HFFc6 (cell line): ENCODE measurements around the gene SERTAD1. TPM values are rescaled to one million over a fixed set of nuclear protein-coding genes. Genes with fewer than 3 reads are reported as not detected.
A peak's percentile ranks its signal among the peaks of the same experiment; 100 is the strongest.

Source experiments
- DNase-seq: peaks from one replicate; pipeline ENCODE4 v3.0.0-alpha.2; 2018
- H3K27ac Mint-ChIP-seq: 2 replicates; pipeline ENCODE4 v1.8.0; 2020; ENCODE audit warnings: mild to moderate bottlenecking, mixed read lengths
- H3K27me3 Mint-ChIP-seq: 2 replicates; pipeline ENCODE4 v1.8.0; 2021; ENCODE audit warnings: mild to moderate bottlenecking, moderate library complexity, mixed read lengths; ENCODE audit not compliant: insufficient read depth
- H3K36me3 Mint-ChIP-seq: 2 replicates; pipeline ENCODE4 v1.8.0; 2021; ENCODE audit warnings: low read depth, mixed read lengths
- H3K4me1 Mint-ChIP-seq: 2 replicates; pipeline ENCODE4 v1.8.0; 2020; ENCODE audit warnings: low read depth, mixed read lengths
- H3K4me3 Mint-ChIP-seq: 2 replicates; pipeline ENCODE4 v1.8.0; 2020; ENCODE audit warnings: mild to moderate bottlenecking, moderate library complexity, mixed read lengths
- H3K9me3 Mint-ChIP-seq: 2 replicates; pipeline ENCODE4 v1.8.0; 2020; ENCODE audit warnings: mild to moderate bottlenecking, mixed read lengths
- CTCF ChIP-seq: fragments of 200-600 bp; sonication (generic); IDR thresholded peaks from 2 replicates; pipeline ENCODE4 v1.5.0; 2021; ENCODE audit warnings: antibody characterized with exemption, mild to moderate bottlenecking
- total RNA-seq, 6 experiments: library from RNA; stranded (reverse); fragmentation: NEBNext Ultra II Directional; extraction: Animal tissue kit (Norgen Biotek cat#: 25700); gene quantifications; 2 replicates in 1 of 6; 3 replicates in 5 of 6; pipeline ENCODE4 v1.2.3, GENCODE V29; 2021

SERTAD1 gene
- total RNA-seq, 6 experiments from 2014 or later, result 18.5 to 25.4 (median 21.2) TPM

GRCh38 chr19:40394816-40395210 lies 31.0 kb downstream of the SERTAD1 start:
- peaks cover 9% of the 10 kb centered on the region for H3K27me3 Mint-ChIP-seq
- no peaks in the 10 kb centered on the region for H3K4me1 Mint-ChIP-seq
- TF ChIP-seq CTCF, result no peak
- H3K4me3 Mint-ChIP-seq, result no peak overlapping the region
- H3K27ac Mint-ChIP-seq, result no peak overlapping the region
- no peaks in the 10 kb centered on the region for H3K36me3 Mint-ChIP-seq
- no peak for DNase-seq
- no peaks in the 10 kb centered on the region for H3K9me3 Mint-ChIP-seq

GRCh38 chr19:40393894-40394815 lies 31.6 kb downstream of the SERTAD1 start:
- H3K4me3 Mint-ChIP-seq, result no peak overlapping the region
- H3K36me3 Mint-ChIP-seq, result no peaks in the 10 kb centered on the region
- TF ChIP-seq CTCF, result no peak
- H3K27ac Mint-ChIP-seq, result no peak overlapping the region
- H3K9me3 Mint-ChIP-seq, result no peaks in the 10 kb centered on the region
- no peaks in the 10 kb centered on the region for H3K4me1 Mint-ChIP-seq
- peaks cover 9% of the 10 kb centered on the region for H3K27me3 Mint-ChIP-seq
- no peak for DNase-seq

- Mint-ChIP-seq H3K4me3 (no peak overlapping the region), H3K36me3 (no peaks in the 10 kb centered on the region), H3K4me1 (no peaks in the 10 kb centered on the region), H3K27ac (no peak overlapping the region), H3K27me3 (peaks cover 9% of the 10 kb centered on the region), H3K9me3 (no peaks in the 10 kb centered on the region)
- no peak for DNase-seq
- peak; percentile 9; the same call in 1 of the 2 replicates for TF ChIP-seq CTCF
Observed at GRCh38 chr19:40392894-40393517, 32.8 kb downstream of the SERTAD1 start.

GRCh38 chr19:40392123-40392522 lies 33.7 kb downstream of the SERTAD1 start:
- H3K4me3 Mint-ChIP-seq, result no peak overlapping the region
- H3K36me3 Mint-ChIP-seq, result no peaks in the 10 kb centered on the region
- H3K4me1 Mint-ChIP-seq, result no peaks in the 10 kb centered on the region
- no peak for DNase-seq
- peaks cover 9% of the 10 kb centered on the region for H3K27me3 Mint-ChIP-seq
- H3K9me3 Mint-ChIP-seq, result no peaks in the 10 kb centered on the region
- no peak overlapping the region for H3K27ac Mint-ChIP-seq
- TF ChIP-seq CTCF, result no peak

- Mint-ChIP-seq H3K27ac (no peak within 1 kb of the TSS), H3K27me3 (peaks cover 9% of the 10 kb centered on the region), H3K36me3 (no peaks in the 10 kb centered on the region), H3K4me1 (no peaks in the 10 kb centered on the region), H3K9me3 (no peaks in the 10 kb centered on the region), H3K4me3 (no peak within 1 kb of the TSS)
- TF ChIP-seq CTCF, result no peak
- DNase-seq, result no peak
Observed at GRCh38 chr19:40390084-40390742, 35.6 kb downstream of the SERTAD1 start, which contains the start of gene HIPK4. Gene HIPK4 (minus strand): TSS chr19:40390181. CDS start chr19:40389902, 279 bp downstream.
